A673 (cell line): ENCODE results near the gene B9D1. TPM values are rescaled to one million over a fixed set of nuclear protein-coding genes. Genes with fewer than 3 reads are reported as not detected.

ENCODE experiments used
- BruUV-seq: library from RNA; stranded (reverse); fragments of 400-500 nt; replicated peaks from 2 replicates; lab custom pipeline; 2021; lab: Mats Ljungman, UMichigan
- CTCF ChIA-PET: fragments of 300-600 bp; sonication (Branson Sonifier 250); formaldehyde crosslinking; loops from one replicate; lab custom pipeline; 2022; ENCODE audit warnings: antibody characterized with exemption; lab: Charles Lee
- POLR2A ChIA-PET: fragments of 300-600 bp; sonication (Branson Sonifier 250); formaldehyde crosslinking; loops from one replicate; lab custom pipeline; 2022; ENCODE audit warnings: antibody characterized with exemption; ENCODE audit not compliant: low non-redundant PET; lab: Charles Lee
- DNase-seq: peaks from one replicate; pipeline ENCODE4 v3.0.0-alpha.2; 2015; ENCODE audit warnings: low spot score
- H3K27ac ChIP-seq: fragments of 200-600 bp; sonication (generic); 2 replicates; pipeline ENCODE4 v1.5.1; 2016; ENCODE audit warnings: mixed run types, low read depth, mild to moderate bottlenecking, mixed read lengths, antibody characterized with exemption, low read length; ENCODE audit not compliant: poor library complexity, severe bottlenecking
- H3K27me3 ChIP-seq: fragments of 200-600 bp; sonication (generic); replicated peaks from 2 replicates; pipeline ENCODE4 v1.6.1; 2017; ENCODE audit warnings: mixed run types, low read depth, mild to moderate bottlenecking, mixed read lengths, antibody characterized with exemption, low read length; ENCODE audit not compliant: insufficient read depth, poor library complexity
- H3K36me3 ChIP-seq: fragments of 200-600 bp; sonication (generic); 2 replicates; pipeline ENCODE4 v1.6.1; 2016; ENCODE audit warnings: mixed run types, mild to moderate bottlenecking, mixed read lengths, antibody characterized with exemption, low read length; ENCODE audit not compliant: insufficient read depth, poor library complexity, severe bottlenecking
- H3K4me1 ChIP-seq: fragments of 200-600 bp; sonication (generic); 2 replicates; pipeline ENCODE4 v1.6.1; 2017; ENCODE audit warnings: mixed run types, mild to moderate bottlenecking, mixed read lengths, antibody characterized with exemption, low read length; ENCODE audit not compliant: insufficient read depth, poor library complexity, severe bottlenecking
- H3K4me3 ChIP-seq: fragments of 200-600 bp; sonication (generic); 2 replicates; pipeline ENCODE4 v1.5.1; 2016; ENCODE audit warnings: low read depth, mixed run types, mild to moderate bottlenecking, mixed read lengths, low read length; ENCODE audit not compliant: poor library complexity, severe bottlenecking
- H3K9me3 ChIP-seq: fragments of 200-600 bp; sonication (generic); 2 replicates; pipeline ENCODE4 v1.6.1; 2016; ENCODE audit warnings: mixed run types, low read depth, mild to moderate bottlenecking, mixed read lengths, antibody characterized with exemption, low read length; ENCODE audit not compliant: poor library complexity, severe bottlenecking
- CTCF ChIP-seq: fragments of 300-800, 200-600 bp; sonication (generic); conservative IDR thresholded peaks from 2 replicates; pipeline ENCODE4 v1.5.1; 2017; ENCODE audit warnings: low read depth, mild to moderate bottlenecking, antibody characterized with exemption, low read length, moderate library complexity, mixed read lengths
- EZH2 ChIP-seq: fragments of 200-600 bp; sonication (generic); IDR thresholded peaks from 2 replicates; pipeline ENCODE4 v1.6.1; 2017; ENCODE audit warnings: borderline replicate concordance, low read depth, mild to moderate bottlenecking, mixed read lengths, antibody characterized with exemption, low read length; ENCODE audit not compliant: poor library complexity, severe bottlenecking
- intact Hi-C: fragments of 100-400 bp; cut with micrococcal nuclease; formaldehyde crosslinking; loops from one replicate; pipeline ENCODE4 v1.10.0; 2022; ENCODE audit not compliant: unreplicated experiment
- total RNA-seq: library from RNA; stranded (reverse); gene quantifications from 2 replicates; pipeline ENCODE4 v1.2.3, GENCODE V29; 2021

Gene B9D1
- total RNA-seq, 1 experiment from 2014 or later: 37.0 TPM

DNA sequence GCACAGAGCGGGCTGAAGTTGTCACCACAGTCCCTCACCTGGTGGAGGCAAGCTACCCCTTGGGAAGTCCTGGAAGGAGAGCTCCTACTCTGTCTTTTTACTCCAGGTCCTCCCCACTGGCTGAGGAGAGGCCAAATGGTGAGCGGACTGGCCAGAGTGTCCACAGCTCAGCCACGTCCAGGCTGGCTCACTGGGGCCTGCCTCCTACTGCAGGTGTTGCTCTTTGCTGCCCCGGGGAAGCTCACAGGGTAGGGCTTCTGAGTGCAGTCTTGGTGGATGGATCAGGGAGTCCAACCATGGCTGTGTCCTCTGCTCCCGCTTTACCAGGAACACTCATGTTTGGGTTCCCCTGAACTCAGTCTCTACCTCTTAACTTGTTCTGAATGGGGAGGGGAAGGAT, 2.7 kb downstream of the B9D1 start:
- Histone ChIP-seq H3K27me3 (no peaks in the 10 kb centered on the region), H3K4me3 (no peak overlapping the region), H3K4me1 (peaks cover 20% of the 10 kb centered on the region), H3K36me3 (no peaks in the 10 kb centered on the region), H3K9me3 (no peaks in the 10 kb centered on the region), H3K27ac (no peak overlapping the region)
- ChIA-PET POLR2A (no interaction called here), CTCF (no interaction called here)
- no peak for TF ChIP-seq CTCF
- TF ChIP-seq EZH2: no peak
- DNase-seq: no peak
- BruUV-seq: no TSS peak
- intact Hi-C loops: loop anchor here (5.0 kb wide), 1 partner anchor 287 kb away; the partner anchor contains the start of gene ALDH3A2

DNA sequence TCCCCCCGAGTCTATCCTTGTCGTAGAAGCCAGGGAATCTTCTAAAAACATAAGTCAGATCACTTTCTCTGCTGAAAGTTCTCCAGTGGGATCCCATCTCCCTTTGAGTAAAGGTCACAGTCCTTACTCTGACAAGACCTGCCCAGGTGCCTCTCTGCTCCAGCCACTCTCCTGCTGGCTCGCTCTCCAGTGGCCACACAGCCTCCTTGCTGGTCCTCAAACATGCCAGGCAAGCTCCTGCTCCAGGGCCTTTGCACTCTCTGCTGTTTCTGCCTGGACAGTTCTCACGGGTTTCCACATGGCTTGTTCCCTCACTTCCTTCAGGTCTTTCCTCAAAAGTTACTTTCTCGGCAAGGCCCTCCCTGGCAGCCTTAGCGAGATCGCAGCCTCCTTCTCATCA, 3.4 kb downstream of the B9D1 start:
- ChIA-PET POLR2A (no interaction called here), CTCF (no interaction called here)
- H3K27ac ChIP-seq: no peak overlapping the region
- intact Hi-C loops: no loop called here
- DNase-seq: no peak
- no peaks in the 10 kb centered on the region for H3K36me3 ChIP-seq
- no TSS peak for BruUV-seq
- H3K4me3 ChIP-seq: no peak overlapping the region
- peaks cover 13% of the 10 kb centered on the region for H3K4me1 ChIP-seq
- H3K9me3 ChIP-seq: no peaks in the 10 kb centered on the region
- H3K27me3 ChIP-seq: no peaks in the 10 kb centered on the region
- TF ChIP-seq CTCF (no peak), EZH2 (no peak)

- peaks cover 7% of the 10 kb centered on the region for H3K4me1 ChIP-seq
- no peak overlapping the region for H3K27ac ChIP-seq
- H3K9me3 ChIP-seq: no peaks in the 10 kb centered on the region
- TF ChIP-seq CTCF (no peak), EZH2 (no peak)
- intact Hi-C loops: no loop called here
- no peaks in the 10 kb centered on the region for H3K36me3 ChIP-seq
- no TSS peak for BruUV-seq
- no peaks in the 10 kb centered on the region for H3K27me3 ChIP-seq
- ChIA-PET POLR2A (no interaction called here), CTCF (no interaction called here)
- no peak for DNase-seq
- H3K4me3 ChIP-seq: no peak overlapping the region
Observed at GRCh38 chr17:19357761-19358160, 4.8 kb downstream of the B9D1 start.
